SU-DHL-6 (cell line): ENCODE data around the gene KATNB1.
"Not testable (repeated sequence)": the region's sequence is repeated elsewhere in the genome, so short reads cannot be mapped to it uniquely, and the experiment has no call there.

Experiments used
- H2AFZ ChIP-seq: fragments of 200-600 bp; sonication (generic); 2 replicates; pipeline ENCODE4 v1.6.1; 2014; ENCODE audit warnings: low read depth, mild to moderate bottlenecking, moderate library complexity, mixed read lengths, antibody characterized with exemption, low read length; ENCODE audit not compliant: severe bottlenecking
- H3F3A ChIP-seq: fragments of 200-600 bp; shearing (Covaris generic); 2 replicates; pipeline ENCODE4 v1.6.0; 2016; ENCODE audit warnings: antibody characterized with exemption, mild to moderate bottlenecking; ENCODE audit not compliant: insufficient read depth
- H3K27ac ChIP-seq: fragments of 200-600 bp; sonication (generic); 2 replicates; pipeline ENCODE4 v1.5.1; 2016; ENCODE audit warnings: low read depth, mild to moderate bottlenecking, low read length, moderate library complexity, mixed read lengths
- H3K27me3 ChIP-seq: fragments of 200-600 bp; sonication (generic), shearing (Covaris generic); 2 replicates; pipeline ENCODE4 v1.6.0; 2014; ENCODE audit warnings: mild to moderate bottlenecking, low read length
- H3K36me3 ChIP-seq: fragments of 200-600 bp; sonication (generic); 2 replicates; pipeline ENCODE4 v1.6.1; 2014; ENCODE audit warnings: mild to moderate bottlenecking, low read length, mixed read lengths
- H3K4me2 ChIP-seq: fragments of 300-600, 200-600 bp; shearing (Covaris generic), sonication (generic); 2 replicates; pipeline ENCODE4 v1.6.0; 2014; ENCODE audit warnings: low read length, low read depth, mild to moderate bottlenecking; ENCODE audit not compliant: poor library complexity, severe bottlenecking
- H3K4me3 ChIP-seq: fragments of 200-600 bp; sonication (generic); 2 replicates; pipeline ENCODE4 v1.5.1; 2014; ENCODE audit warnings: antibody characterized with exemption, low read length, mild to moderate bottlenecking, mixed read lengths; ENCODE audit not compliant: insufficient read depth, poor library complexity, severe bottlenecking
- H3K79me2 ChIP-seq: fragments of 200-600 bp; sonication (generic); 2 replicates; pipeline ENCODE4 v1.6.1; 2014; ENCODE audit warnings: mild to moderate bottlenecking, low read length, moderate library complexity; ENCODE audit not compliant: insufficient read depth
- H3K9ac ChIP-seq: fragments of 200-600 bp; sonication (generic); 2 replicates; pipeline ENCODE4 v1.7.0; 2014; ENCODE audit warnings: mild to moderate bottlenecking, low read length
- H3K9me2 ChIP-seq: fragments of 200-600 bp; sonication (generic); replicated peaks from 2 replicates; pipeline ENCODE4 v1.6.1; 2014; ENCODE audit warnings: low read length; ENCODE audit not compliant: insufficient read depth
- H3K9me3 ChIP-seq: fragments of 200-600 bp; sonication (generic); 2 replicates; pipeline ENCODE4 v1.6.1; 2014; ENCODE audit warnings: low read length, mixed read lengths; ENCODE audit not compliant: insufficient read depth
- H4K20me1 ChIP-seq: fragments of 200-600 bp; sonication (generic); 2 replicates; pipeline ENCODE4 v1.6.1; 2014; ENCODE audit warnings: low read depth, mild to moderate bottlenecking, antibody characterized with exemption, low read length, moderate library complexity, mixed read lengths
- EZH2phosphoT487 ChIP-seq: fragments of 200-600 bp; sonication (generic), shearing (Covaris generic); conservative IDR thresholded peaks from 2 replicates; pipeline ENCODE4 v1.6.1; 2018; ENCODE audit warnings: mild to moderate bottlenecking, antibody characterized with exemption, low read length, moderate library complexity, mixed read lengths
- TF ChIP-seq, protein P1 (sequence below): fragments of 200-600 bp; sonication (generic); IDR thresholded peaks from one replicate; pipeline ENCODE4 v1.5.1; 2017; ENCODE audit warnings: antibody characterized with exemption, mild to moderate bottlenecking, low read length, moderate library complexity; ENCODE audit not compliant: insufficient read depth, poor library complexity, severe bottlenecking

KATNB1 gene

DNA sequence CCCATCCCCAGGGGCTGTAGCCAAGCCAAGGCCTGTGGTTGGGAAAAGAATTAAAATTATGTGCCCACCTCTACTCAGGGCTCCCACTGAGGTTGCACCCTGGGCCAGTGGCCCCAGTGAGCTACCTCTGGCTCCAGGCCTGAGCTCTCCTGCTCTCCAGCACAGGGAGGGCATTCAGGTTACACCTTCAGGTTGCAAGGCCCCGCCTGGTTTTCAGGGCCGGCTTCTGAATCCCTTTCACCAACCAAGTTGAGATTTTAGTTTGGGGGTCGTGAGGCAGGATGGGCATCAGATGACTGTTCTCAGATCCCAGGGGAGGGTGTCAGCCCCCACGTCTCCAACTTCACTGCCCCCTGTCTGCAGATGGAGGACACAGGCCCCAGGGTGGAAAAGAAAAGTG, 8.0 kb upstream of the KATNB1 start:
- Histone ChIP-seq H3K27me3 (no peaks in the 10 kb centered on the region), H3K4me2 (no peak overlapping the region), H3K27ac (no peak overlapping the region), H3K9me3 (peaks cover 5% of the 10 kb centered on the region; the same call in 1 of the 2 replicates), H3K9me2 (no peaks in the 10 kb centered on the region), H3K79me2 (no peaks in the 10 kb centered on the region), H3K4me3 (no peak overlapping the region), H3K9ac (no peak overlapping the region), H2AFZ (no peak overlapping the region), H3K36me3 (no peaks in the 10 kb centered on the region), H3F3A (no peaks in the 10 kb centered on the region), H4K20me1 (no peaks in the 10 kb centered on the region)
- TF ChIP-seq, protein P1, sequence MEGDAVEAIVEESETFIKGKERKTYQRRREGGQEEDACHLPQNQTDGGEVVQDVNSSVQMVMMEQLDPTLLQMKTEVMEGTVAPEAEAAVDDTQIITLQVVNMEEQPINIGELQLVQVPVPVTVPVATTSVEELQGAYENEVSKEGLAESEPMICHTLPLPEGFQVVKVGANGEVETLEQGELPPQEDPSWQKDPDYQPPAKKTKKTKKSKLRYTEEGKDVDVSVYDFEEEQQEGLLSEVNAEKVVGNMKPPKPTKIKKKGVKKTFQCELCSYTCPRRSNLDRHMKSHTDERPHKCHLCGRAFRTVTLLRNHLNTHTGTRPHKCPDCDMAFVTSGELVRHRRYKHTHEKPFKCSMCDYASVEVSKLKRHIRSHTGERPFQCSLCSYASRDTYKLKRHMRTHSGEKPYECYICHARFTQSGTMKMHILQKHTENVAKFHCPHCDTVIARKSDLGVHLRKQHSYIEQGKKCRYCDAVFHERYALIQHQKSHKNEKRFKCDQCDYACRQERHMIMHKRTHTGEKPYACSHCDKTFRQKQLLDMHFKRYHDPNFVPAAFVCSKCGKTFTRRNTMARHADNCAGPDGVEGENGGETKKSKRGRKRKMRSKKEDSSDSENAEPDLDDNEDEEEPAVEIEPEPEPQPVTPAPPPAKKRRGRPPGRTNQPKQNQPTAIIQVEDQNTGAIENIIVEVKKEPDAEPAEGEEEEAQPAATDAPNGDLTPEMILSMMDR: no peak
- TF ChIP-seq EZH2phosphoT487: no peak

DNA sequence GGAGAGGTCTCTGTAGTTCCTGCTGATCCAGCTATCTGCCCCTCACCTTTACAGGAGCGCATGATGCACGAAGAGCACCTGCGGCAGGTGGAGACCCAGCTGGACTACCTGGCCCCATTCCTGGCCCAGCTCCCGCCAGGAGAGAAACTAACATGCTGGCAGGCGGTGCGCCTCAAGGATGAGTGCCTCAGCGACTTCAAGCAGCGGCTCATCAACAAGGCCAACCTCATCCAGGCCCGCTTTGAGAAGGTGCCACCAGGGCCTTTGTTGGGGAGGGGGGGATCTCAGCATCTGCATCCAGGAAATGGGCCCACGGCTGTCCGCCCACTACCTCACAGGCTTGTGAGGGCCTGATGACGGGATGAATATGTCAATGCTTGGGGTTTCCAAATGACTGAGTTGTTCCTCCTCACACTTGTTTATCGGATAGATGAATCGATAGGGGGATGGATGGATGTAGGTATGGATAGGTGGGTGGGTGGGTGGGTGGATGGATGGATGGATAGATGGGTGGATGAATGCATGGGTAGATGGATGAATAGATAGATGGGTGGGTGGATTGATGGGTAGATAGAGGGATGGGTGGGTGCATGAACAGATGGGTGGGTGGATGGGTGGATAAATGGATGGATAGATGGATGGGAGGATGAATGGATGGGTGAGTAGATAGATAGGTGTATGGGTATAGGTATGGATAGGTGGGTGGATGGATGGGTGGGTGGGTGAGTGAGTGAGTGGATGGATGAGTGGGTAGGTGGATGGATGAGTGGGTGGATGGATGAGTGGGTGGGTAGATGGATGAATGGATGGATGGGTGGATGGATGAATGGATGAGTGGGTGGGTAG, 7.0 kb upstream of the KATNB1 start:
- no peaks in the 10 kb centered on the region for H3K79me2 ChIP-seq
- TF ChIP-seq, protein P1: no peak
- TF ChIP-seq EZH2phosphoT487: no peak
- H3F3A ChIP-seq: no peaks in the 10 kb centered on the region
- no peak overlapping the region for H3K9ac ChIP-seq
- H3K4me3 ChIP-seq: no peak overlapping the region
- no peak overlapping the region for H3K4me2 ChIP-seq
- no peak overlapping the region for H3K27ac ChIP-seq
- H3K27me3 ChIP-seq: no peaks in the 10 kb centered on the region
- H2AFZ ChIP-seq: no peak overlapping the region
- H3K9me3 ChIP-seq: peaks cover 8% of the 10 kb centered on the region; the same call in 1 of the 2 replicates
- no peaks in the 10 kb centered on the region for H4K20me1 ChIP-seq
- H3K36me3 ChIP-seq: no peaks in the 10 kb centered on the region
- H3K9me2 ChIP-seq: no peaks in the 10 kb centered on the region

DNA sequence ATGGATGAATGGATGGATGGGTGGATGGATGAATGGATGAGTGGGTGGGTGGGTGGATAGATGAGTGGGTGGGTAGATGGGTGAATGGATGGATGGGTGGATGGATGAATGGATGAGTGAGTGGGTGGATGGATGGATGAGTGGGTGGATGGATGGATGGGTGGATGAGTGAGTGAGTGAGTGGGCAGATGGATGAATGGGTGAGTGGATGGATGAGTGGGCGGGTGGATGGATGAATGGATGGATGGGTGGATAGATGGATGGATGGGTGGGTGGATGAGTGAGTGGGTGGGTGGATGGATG, 6.4 kb upstream of the KATNB1 start:
- TF ChIP-seq EZH2phosphoT487: no peak
- TF ChIP-seq, protein P1: no peak

DNA sequence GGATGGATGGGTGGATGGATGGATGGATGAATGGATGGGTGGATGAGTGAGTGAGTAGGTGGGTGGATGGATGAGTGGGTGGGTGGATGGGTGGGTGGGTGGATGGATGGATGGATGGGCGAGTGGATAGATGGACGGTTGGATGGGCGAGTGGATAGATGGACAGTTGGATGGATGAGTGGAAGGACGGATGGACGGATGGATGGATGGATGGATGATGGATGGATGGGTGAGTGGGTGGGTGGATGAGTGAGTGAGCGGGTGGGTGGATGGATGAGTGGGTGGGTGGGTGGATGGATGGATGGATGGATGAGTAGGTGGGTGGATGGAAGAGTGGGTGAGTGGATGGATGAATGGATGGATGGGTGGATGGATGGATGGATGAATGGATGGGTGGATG, 5.7 kb upstream of the KATNB1 start:
- not testable (repeated sequence) for H3K27ac ChIP-seq, H3K36me3 ChIP-seq, H3K4me3 ChIP-seq, H3K27me3 ChIP-seq, H2AFZ ChIP-seq, H3K4me2 ChIP-seq, H3K79me2 ChIP-seq, H4K20me1 ChIP-seq, H3K9ac ChIP-seq, H3F3A ChIP-seq, H3K9me3 ChIP-seq, H3K9me2 ChIP-seq

More for the DNA sequence above, 6.4 kb upstream of the KATNB1 start:
- Histone ChIP-seq H3K4me2 (no peak overlapping the region), H3K9me2 (no peaks in the 10 kb centered on the region), H3K27ac (no peak overlapping the region), H2AFZ (no peak overlapping the region), H4K20me1 (no peaks in the 10 kb centered on the region), H3K36me3 (no peaks in the 10 kb centered on the region), H3K4me3 (no peak overlapping the region), H3K9me3 (peaks cover 8% of the 10 kb centered on the region; the same call in 1 of the 2 replicates), H3F3A (no peaks in the 10 kb centered on the region), H3K79me2 (no peaks in the 10 kb centered on the region), H3K9ac (no peak overlapping the region), H3K27me3 (no peaks in the 10 kb centered on the region)
